SK-N-SH (cell line): ENCODE data around the gene BOC. TPM values are rescaled to one million over a fixed set of nuclear protein-coding genes. Genes with fewer than 3 reads are reported as not detected.

ENCODE experiments used
- CTCF ChIA-PET: fragments of 300-600, 350-600 bp; formaldehyde crosslinking; extraction: SDS; loops from one replicate; lab custom pipeline; 2021; lab: Yijun Ruan, JAX
- POLR2A ChIA-PET: fragments of 350-600 bp; sonication (Branson Sonifier 250); formaldehyde crosslinking; extraction: SDS; loops from one replicate; lab custom pipeline; 2020; ENCODE audit warnings: antibody characterized with exemption, inconsistent platforms; lab: Yijun Ruan, JAX
- DNase-seq: peaks from one replicate; pipeline ENCODE4 v3.0.0; 2012
- H2AFZ ChIP-seq: fragments of 200-600 bp; sonication (generic); 2 replicates; pipeline ENCODE4 v1.8.1; 2016; ENCODE audit warnings: antibody characterized with exemption, mild to moderate bottlenecking, low read depth
- H3F3A ChIP-seq: fragments of 200-600 bp; sonication (generic); replicated peaks from 2 replicates; pipeline ENCODE3; 2016; ENCODE audit warnings: antibody characterized with exemption, mild to moderate bottlenecking; ENCODE audit not compliant: insufficient read depth
- H3K27ac ChIP-seq, 2 experiments: fragments of 200-500 bp in 1 of 2; fragments of 200-600 bp in 1 of 2; sonication (Bioruptor generic) in 1 of 2; sonication (generic), shearing (Covaris generic) in 1 of 2; 2 replicates each; pipeline versions ENCODE4 v1.5.1 to v1.6.1; 2014 to 2016; ENCODE audit warnings: low read depth in 2 of 2, inconsistent platforms in 1 of 2, low read length in 1 of 2, mild to moderate bottlenecking in 1 of 2, mixed read lengths in 1 of 2
- H3K27me3 ChIP-seq: fragments of 200-600 bp; sonication (generic), shearing (Covaris generic); 2 replicates; pipeline ENCODE4 v1.6.1; 2016; ENCODE audit warnings: mixed run types; ENCODE audit not compliant: insufficient read depth
- H3K36me3 ChIP-seq, 2 experiments: fragments of 200-500 bp in 1 of 2; fragments of 200-600 bp in 1 of 2; sonication (Bioruptor generic) in 1 of 2; sonication (generic) in 1 of 2; replicated peaks in 1 of 2; 2 replicates each; pipeline versions ENCODE3 to v1.5.1; 2014 to 2016; ENCODE audit warnings: low read length in 1 of 2, mild to moderate bottlenecking in 1 of 2; ENCODE audit not compliant: insufficient read depth in 2 of 2, control insufficient read depth in 1 of 2
- H3K4me1 ChIP-seq, 2 experiments: fragments of 200-500 bp in 1 of 2; fragments of 200-600 bp in 1 of 2; sonication (Bioruptor generic) in 1 of 2; sonication (generic), shearing (Covaris generic) in 1 of 2; 2 replicates each; pipeline versions ENCODE4 v1.5.1 to v1.6.1; 2014 to 2016; ENCODE audit warnings: low read depth in 1 of 2, low read length in 1 of 2, mixed run types in 1 of 2; ENCODE audit not compliant: insufficient read depth in 2 of 2, control insufficient read depth in 1 of 2
- H3K4me2 ChIP-seq: fragments of 200-600 bp; sonication (generic), shearing (Covaris generic); 2 replicates; pipeline ENCODE4 v1.6.1; 2017; ENCODE audit warnings: mixed run types
- H3K4me3 ChIP-seq, 2 experiments: fragments of 200-500 bp in 1 of 2; fragments of 200-600 bp in 1 of 2; sonication (Bioruptor generic) in 1 of 2; sonication (generic), shearing (Covaris generic) in 1 of 2; 2 replicates each; pipeline versions ENCODE4 v1.5.1 to v1.8.1; 2014 to 2016; ENCODE audit warnings: low read depth in 2 of 2, inconsistent platforms in 1 of 2, low read length in 1 of 2, mild to moderate bottlenecking in 1 of 2, mixed read lengths in 1 of 2, moderate library complexity in 1 of 2
- H3K79me2 ChIP-seq: fragments of 200-600 bp; sonication (generic); 2 replicates; pipeline ENCODE4 v1.8.1; 2017; ENCODE audit warnings: mild to moderate bottlenecking; ENCODE audit not compliant: insufficient read depth
- H3K9ac ChIP-seq: fragments of 200-600 bp; sonication (generic); 2 replicates; pipeline ENCODE4 v1.6.1; 2017; ENCODE audit warnings: mixed run types
- H3K9me2 ChIP-seq: fragments of 200-600 bp; sonication (generic); 2 replicates; pipeline ENCODE4 v1.6.1; 2017; ENCODE audit warnings: mixed run types
- H3K9me3 ChIP-seq: fragments of 200-600 bp; sonication (generic); 2 replicates; pipeline ENCODE4 v1.6.1; 2017; ENCODE audit warnings: mixed run types, mild to moderate bottlenecking, moderate library complexity
- H4K20me1 ChIP-seq: fragments of 200-600 bp; sonication (generic); 2 replicates; pipeline ENCODE4 v1.6.1; 2017; ENCODE audit warnings: mild to moderate bottlenecking, mixed run types; ENCODE audit not compliant: insufficient read depth
- CHD2 ChIP-seq: fragments of 150-350 bp; IDR thresholded peaks from 2 replicates; pipeline ENCODE4 v1.6.1; 2018; ENCODE audit warnings: low read length; ENCODE audit not compliant: partially characterized antibody
- EP300 ChIP-seq, 2 experiments: IDR thresholded peaks; 2 replicates each; pipeline versions ENCODE4 v1.4.0 to v1.6.1; 2012; ENCODE audit warnings: borderline replicate concordance in 1 of 2, low read depth in 1 of 2, low read length in 1 of 2
- GABPA ChIP-seq: IDR thresholded peaks from 2 replicates; pipeline ENCODE4 v1.4.0; 2012; ENCODE audit warnings: low read depth, mild to moderate bottlenecking
- GATA2 ChIP-seq: sonication (generic); formaldehyde crosslinking; IDR thresholded peaks from 2 replicates; pipeline ENCODE4 v1.5.0; 2020; ENCODE audit warnings: mild to moderate bottlenecking, missing genetic modification reagents
- JUND ChIP-seq: IDR thresholded peaks from 2 replicates; pipeline ENCODE4 v1.4.0; 2012
- MEF2A ChIP-seq: IDR thresholded peaks from 2 replicates; pipeline ENCODE4 v1.4.0; 2012; ENCODE audit warnings: low read depth, borderline replicate concordance
- MXI1 ChIP-seq: IDR thresholded peaks from 2 replicates; pipeline ENCODE4 v1.6.1; 2012; ENCODE audit warnings: mild to moderate bottlenecking, low read depth, low read length, improper control_type of control experiment
- NFIC ChIP-seq: IDR thresholded peaks from 2 replicates; pipeline ENCODE4 v1.4.0; 2012; ENCODE audit warnings: borderline replicate concordance
- RAD21 ChIP-seq: IDR thresholded peaks from 2 replicates; pipeline ENCODE4 v1.6.1; 2012; ENCODE audit warnings: mild to moderate bottlenecking, low read length
- REST ChIP-seq: IDR thresholded peaks from 2 replicates; pipeline ENCODE4 v1.6.1; 2012; ENCODE audit warnings: mild to moderate bottlenecking, low read depth, low read length, moderate library complexity
- RFX5 ChIP-seq: IDR thresholded peaks from 2 replicates; pipeline ENCODE4 v1.6.1; 2012; ENCODE audit warnings: mild to moderate bottlenecking, improper control_type of control experiment, low read length
- SIN3A ChIP-seq: IDR thresholded peaks from 2 replicates; pipeline ENCODE4 v1.6.1; 2012; ENCODE audit warnings: low read depth, mild to moderate bottlenecking, low read length, moderate library complexity, borderline replicate concordance
- TCF12 ChIP-seq: IDR thresholded peaks from 2 replicates; pipeline ENCODE4 v1.4.0; 2012
- TEAD4 ChIP-seq: IDR thresholded peaks from 2 replicates; pipeline ENCODE4 v1.4.0; 2012; ENCODE audit warnings: mild to moderate bottlenecking, borderline replicate concordance; ENCODE audit not compliant: insufficient read depth
- WGBS: methylation state at CpG from one replicate; pipeline ENCODE4 v1.1.6; 2017; ENCODE audit warnings: low lambda C conversion rate; 5-methylcytosine and 5-hydroxymethylcytosine counted together
- polyA plus RNA-seq, 3 experiments: library from polyadenylated mRNA; depleted of rRNA; stranded (reverse); fragments of >200 nt; gene quantifications; 2 replicates each; pipeline ENCODE4 v1.2.3, GENCODE V29; 2012
- TF ChIP-seq, protein P1 (sequence below): fragments of 150-350 bp; IDR thresholded peaks from 2 replicates; pipeline ENCODE4 v1.6.1; 2016; ENCODE audit warnings: mild to moderate bottlenecking, low read depth, low read length
- TF ChIP-seq, protein P2 (sequence below): IDR thresholded peaks from 2 replicates; pipeline ENCODE4 v1.4.0; 2012; ENCODE audit warnings: low read depth

The BOC gene
- polyA plus RNA-seq, 1 of the 3 experiments (the other 2 are of a cell fraction), result 6.6 TPM

- Histone ChIP-seq H3K4me2 (no peak overlapping the region), H3K9me2 (no peaks in the 10 kb centered on the region), H3K27me3 (no peaks in the 10 kb centered on the region), H3K79me2 (no peaks in the 10 kb centered on the region), H3K4me1 (peaks cover 0 to 34% of the 10 kb centered on the region in 2 experiments; a peak in 2 of 4 replicates), H3F3A (peaks cover 7% of the 10 kb centered on the region), H3K9me3 (no peaks in the 10 kb centered on the region), H3K4me3 (no peak overlapping the region), H3K9ac (no peak overlapping the region), H2AFZ (no peak overlapping the region), H4K20me1 (no peaks in the 10 kb centered on the region), H3K36me3 (peaks cover 0 to 5% of the 10 kb centered on the region in 2 experiments), H3K27ac (no peak overlapping the region)
- POLR2A ChIA-PET, result no interaction called here
- CTCF ChIA-PET, result interaction anchor here (0.6 kb wide), 1 partner anchor 32 kb away, joined by 3 read pairs; no protein-coding TSS in a partner anchor
- 85% methylated on average over 3 of the region's 3 CpGs for WGBS
- TF ChIP-seq JUND, result no peak
- TF ChIP-seq CHD2, result no peak
- no peak for TF ChIP-seq EP300 (IDR thresholded peaks at IDR 0.05; ENCODE audit: borderline replicate concordance in 1 of 2, low read depth in 1 of 2, low read length in 1 of 2)
- TF ChIP-seq, protein P1, sequence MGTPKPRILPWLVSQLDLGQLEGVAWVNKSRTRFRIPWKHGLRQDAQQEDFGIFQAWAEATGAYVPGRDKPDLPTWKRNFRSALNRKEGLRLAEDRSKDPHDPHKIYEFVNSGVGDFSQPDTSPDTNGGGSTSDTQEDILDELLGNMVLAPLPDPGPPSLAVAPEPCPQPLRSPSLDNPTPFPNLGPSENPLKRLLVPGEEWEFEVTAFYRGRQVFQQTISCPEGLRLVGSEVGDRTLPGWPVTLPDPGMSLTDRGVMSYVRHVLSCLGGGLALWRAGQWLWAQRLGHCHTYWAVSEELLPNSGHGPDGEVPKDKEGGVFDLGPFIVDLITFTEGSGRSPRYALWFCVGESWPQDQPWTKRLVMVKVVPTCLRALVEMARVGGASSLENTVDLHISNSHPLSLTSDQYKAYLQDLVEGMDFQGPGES, result no peak
- TF ChIP-seq NFIC, result no peak
- no peak for TF ChIP-seq TEAD4
- no peak for TF ChIP-seq SIN3A
- no peak for TF ChIP-seq MEF2A
- TF ChIP-seq RFX5, result no peak
- no peak for TF ChIP-seq RAD21
- no peak for TF ChIP-seq REST
- TF ChIP-seq TCF12, result no peak
- no peak for TF ChIP-seq MXI1
- TF ChIP-seq, protein P2, sequence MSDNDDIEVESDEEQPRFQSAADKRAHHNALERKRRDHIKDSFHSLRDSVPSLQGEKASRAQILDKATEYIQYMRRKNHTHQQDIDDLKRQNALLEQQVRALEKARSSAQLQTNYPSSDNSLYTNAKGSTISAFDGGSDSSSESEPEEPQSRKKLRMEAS, result no peak
- no peak for TF ChIP-seq GABPA
- no peak for TF ChIP-seq GATA2 (CRISPR knock-in tag)
- DNase-seq, result no peak
Observed at GRCh38 chr3:113226491-113226890, 15.1 kb downstream of the BOC start.
